Thyroid gland (tissue), 4 donors: ENCODE results near the gene PHEX. TPM values are rescaled to one million over a fixed set of nuclear protein-coding genes. Genes with fewer than 3 reads are reported as not detected.

Source experiments
- DNase-seq, 2 donors: peaks; one replicate each; pipeline ENCODE4 v3.0.0-alpha.2; 2019
- H3K27ac ChIP-seq, 3 donors: fragments of 200-600 bp; sonication (generic); 1 replicate in 2 of 3; 2 replicates in 1 of 3; pipeline ENCODE4 v1.5.1; 2016 to 2019; ENCODE audit warnings: mild to moderate bottlenecking in 1 of 3, moderate library complexity in 1 of 3
- H3K27me3 ChIP-seq: fragments of 200-600 bp; sonication (generic); one replicate; pipeline ENCODE4 v1.5.1; 2019
- H3K36me3 ChIP-seq, 2 donors: fragments of 200-600 bp; sonication (generic); one replicate each; pipeline ENCODE4 v1.5.1; 2016 to 2019
- H3K4me1 ChIP-seq, 2 donors: fragments of 200-600 bp; sonication (generic); one replicate each; pipeline ENCODE4 v1.5.1; 2017 to 2019
- H3K4me3 ChIP-seq, 3 donors: fragments of 200-600 bp; sonication (generic); replicated peaks in 1 of 3; 1 replicate in 2 of 3; 2 replicates in 1 of 3; pipeline ENCODE4 v1.5.1; 2016; ENCODE audit warnings: mild to moderate bottlenecking in 1 of 3
- H3K9me3 ChIP-seq: fragments of 200-600 bp; sonication (generic); one replicate; pipeline ENCODE4 v1.5.1; 2017
- CTCF ChIP-seq, 6 experiments: fragments of 200-600 bp in 3 of 6; fragments of 450-650 bp in 3 of 6; sonication (generic) in 3 of 6; IDR thresholded peaks; one replicate each; pipeline ENCODE4 v1.5.1; 2016 to 2019; ENCODE audit warnings: antibody characterized with exemption in 6 of 6, mild to moderate bottlenecking in 2 of 6, inconsistent platforms in 1 of 6, moderate library complexity in 1 of 6
- POLR2A ChIP-seq, 2 donors: fragments of 450-650 bp; IDR thresholded peaks; one replicate each; pipeline ENCODE4 v1.6.1; 2017; ENCODE audit warnings: antibody characterized with exemption in 2 of 2, mild to moderate bottlenecking in 2 of 2, moderate library complexity in 1 of 2
- WGBS, 2 donors: methylation state at CpG; one replicate each; pipeline ENCODE4 v1.1.5; 2017; 5-methylcytosine and 5-hydroxymethylcytosine counted together
- intact Hi-C: fragments of 100-400 bp; cut with DNase I; formaldehyde crosslinking; loops from one replicate; pipeline ENCODE4 v1.15.1; 2023
- total RNA-seq, 4 donors: library from RNA; depleted of rRNA; stranded (reverse); fragments of >200 nt; gene quantifications; one replicate each; pipeline ENCODE4 v1.2.3, GENCODE V29; 2016

The PHEX gene
- total RNA-seq, 4 donors from 2014 or later, result 1.5 to 12.4 (median 5.2) TPM

- TF ChIP-seq CTCF (IDR thresholded peaks at IDR 0.05), result no peak
- TF ChIP-seq POLR2A (IDR thresholded peaks at IDR 0.05), result no peak
- intact Hi-C loops, result no loop called here
- Histone ChIP-seq H3K9me3 (no peaks in the 10 kb centered on the region), H3K27me3 (no peaks in the 10 kb centered on the region), H3K4me1 (no peaks in the 10 kb centered on the region), H3K27ac (no peak overlapping the region), H3K36me3 (no peaks in the 10 kb centered on the region), H3K4me3 (no peak overlapping the region)
- no peak for DNase-seq
- 68 to 72% methylated on average over 6 of the region's 6 CpGs for WGBS, 2 donors
These were observed 28.5 kb downstream of the PHEX start for GRCh38 chrX:22060415-22061280.

DNA sequence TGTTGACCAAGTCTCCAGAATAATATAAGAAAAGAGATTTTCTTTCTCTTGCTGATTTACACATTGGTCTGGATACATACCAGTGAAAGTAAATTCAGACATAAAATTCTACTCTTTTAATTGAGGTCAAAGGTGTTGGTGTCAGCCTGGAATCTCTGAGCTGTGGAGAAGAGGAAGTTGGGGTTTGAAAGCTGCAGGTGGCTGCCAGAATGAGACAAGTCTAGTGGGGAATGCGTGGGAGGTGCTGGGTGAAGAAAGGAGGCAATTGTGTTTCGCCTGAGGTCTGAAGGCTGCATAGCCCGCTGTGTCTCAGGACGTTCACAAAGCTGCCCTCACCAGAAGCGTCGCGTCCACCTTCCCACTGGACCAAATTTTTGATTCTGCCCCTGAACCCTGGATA, 31.2 kb downstream of the PHEX start:
- WGBS, 2 donors, result 30 to 39% methylated on average over 7 of the region's 7 CpGs
- TF ChIP-seq CTCF (IDR thresholded peaks at IDR 0.05), result no peak
- TF ChIP-seq POLR2A (IDR thresholded peaks at IDR 0.05), result no peak
- Histone ChIP-seq H3K36me3 (no peaks in the 10 kb centered on the region), H3K27me3 (no peaks in the 10 kb centered on the region), H3K4me3 (no peak overlapping the region), H3K4me1 (no peaks in the 10 kb centered on the region), H3K27ac (no peak overlapping the region), H3K9me3 (no peaks in the 10 kb centered on the region)
- intact Hi-C loops, result no loop called here
- peak in 1 of 2 donors; percentile 37 for DNase-seq

- intact Hi-C loops, result no loop called here
- whole genome bisulfite sequencing, 2 donors, result 31 to 34% methylated on average over 4 of the region's 4 CpGs
These were observed 37.5 kb downstream of the PHEX start for GRCh38 chrX:22069586-22069985.

GRCh38 chrX:22073928-22074327, 41.8 kb downstream of the PHEX start:
- H3K36me3 ChIP-seq, result no peaks in the 10 kb centered on the region
- TF ChIP-seq CTCF (IDR thresholded peaks at IDR 0.05) (no peak), POLR2A (IDR thresholded peaks at IDR 0.05) (no peak)
- intact Hi-C loops, result no loop called here

More at GRCh38 chrX:22069586-22069985, 37.5 kb downstream of the PHEX start:
- no peak overlapping the region for H3K27ac ChIP-seq
- H3K4me3 ChIP-seq, result no peak overlapping the region
- H3K4me1 ChIP-seq, result no peaks in the 10 kb centered on the region
- H3K9me3 ChIP-seq, result no peaks in the 10 kb centered on the region
- peak in 1 of 2 donors; percentile 25 for DNase-seq
- TF ChIP-seq POLR2A (IDR thresholded peaks at IDR 0.05), result no peak
- no peak for TF ChIP-seq CTCF (IDR thresholded peaks at IDR 0.05)
- no peaks in the 10 kb centered on the region for H3K36me3 ChIP-seq
- no peaks in the 10 kb centered on the region for H3K27me3 ChIP-seq

DNA sequence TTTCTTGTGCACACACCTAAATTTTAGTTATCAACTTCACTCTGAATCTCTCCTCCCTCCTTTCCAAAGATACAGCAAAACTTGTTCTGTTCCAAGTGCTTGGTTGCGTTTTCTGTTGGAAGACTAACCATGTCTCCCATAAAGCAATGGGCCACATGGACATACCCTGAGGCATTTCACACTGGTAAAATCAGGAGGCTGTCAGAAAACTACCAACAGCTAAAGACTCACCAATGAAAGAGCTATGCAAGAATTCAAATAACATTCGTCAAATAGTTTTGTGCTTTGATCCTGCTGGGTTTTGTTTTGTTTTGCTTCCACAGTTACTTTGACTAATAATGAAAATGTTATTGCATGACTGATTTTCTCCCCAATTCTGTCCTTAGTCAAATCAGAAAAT, 46.0 kb downstream of the PHEX start:
- H3K4me1 ChIP-seq, result no peaks in the 10 kb centered on the region
- TF ChIP-seq POLR2A (IDR thresholded peaks at IDR 0.05) (no peak), CTCF (IDR thresholded peaks at IDR 0.05) (no peak)
- no peak overlapping the region for H3K4me3 ChIP-seq
- DNase-seq, result no peak
- intact Hi-C loops, result no loop called here
- H3K27ac ChIP-seq, result no peak overlapping the region
- H3K9me3 ChIP-seq, result no peaks in the 10 kb centered on the region
- 93 to 94% methylated on average over 2 of the region's 2 CpGs for WGBS, 2 donors
- no peaks in the 10 kb centered on the region for H3K27me3 ChIP-seq
- H3K36me3 ChIP-seq, result no peaks in the 10 kb centered on the region

More at GRCh38 chrX:22073928-22074327, 41.8 kb downstream of the PHEX start:
- no peak overlapping the region for H3K4me3 ChIP-seq
- no peak for DNase-seq
- H3K9me3 ChIP-seq, result no peaks in the 10 kb centered on the region
- H3K27ac ChIP-seq, result no peak overlapping the region
- 100% methylated on average over 1 to 2 of the region's 2 CpGs for WGBS, 2 donors
- no peaks in the 10 kb centered on the region for H3K27me3 ChIP-seq
- H3K4me1 ChIP-seq, result no peaks in the 10 kb centered on the region
